ENCODE results near the gene CLEC18C. TPM values are rescaled to one million over a fixed set of nuclear protein-coding genes. Genes with fewer than 3 reads are reported as not detected.
"Not testable (repeated sequence)": the region's sequence is repeated elsewhere in the genome, so short reads cannot be mapped to it uniquely, and the experiment has no call there.

Gene CLEC18C
- total RNA-seq (10 to 100 TPM in 1 of 2 donors, 1 to 10 TPM in 1; 7.9 to 31.9 TPM), polyA plus RNA-seq (ENCODE audit: insufficient read depth, low read depth, low replicate concordance) (3.1 TPM)
- long read RNA-seq, donor 1, partial matches to known transcripts: 0 of 3 reads
- long read RNA-seq, donor 1, other reads (novel, unspliced or antisense): 0 of 3 reads
- long read RNA-seq, donor 2, partial matches to known transcripts: 6 of 10 reads
- long read RNA-seq, donor 2, other reads (novel, unspliced or antisense): 0 of 10 reads

DNA sequence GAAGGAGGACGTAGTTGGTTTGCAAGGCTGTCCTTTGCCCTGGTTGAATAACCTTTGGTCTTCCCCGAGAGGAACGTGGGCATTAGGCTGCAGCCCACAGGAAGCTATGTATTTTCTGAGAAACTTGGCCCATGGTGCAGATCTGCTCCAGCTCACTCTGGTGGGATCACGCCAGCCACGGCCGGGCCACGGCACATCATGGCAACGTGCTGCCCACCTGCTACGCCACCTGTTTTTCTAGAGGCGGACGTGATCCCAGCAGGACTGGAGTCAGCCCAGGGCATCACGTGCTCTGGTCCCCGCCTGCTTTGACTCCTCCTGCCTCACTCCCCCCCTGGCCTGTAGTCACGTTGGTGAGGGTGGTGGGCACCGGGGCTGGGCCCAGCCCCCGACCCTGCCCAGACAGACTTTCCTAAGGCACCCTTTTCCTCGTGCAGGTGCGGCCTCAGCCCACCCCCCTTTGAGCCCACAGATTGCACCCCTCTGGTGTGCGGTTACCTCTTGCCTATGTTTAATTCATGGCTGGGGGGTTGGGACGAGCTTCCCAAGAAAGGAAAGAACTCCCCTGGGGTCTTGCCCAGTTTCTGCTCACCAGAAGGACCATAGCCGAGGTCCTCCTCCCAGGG, at the start of gene CLEC18C:
CLEC18C (plus strand) TSS at position 576 of the 626 bp plus-strand sequence. CDS start 492 bp downstream, outside the sequence.
- H3K36me3 ChIP-seq (ENCODE audit: low read depth, missing control alignments); H3K4me3 ChIP-seq; intact Hi-C loops (cut with DNase I; ENCODE audit: low total_unique reads); H3K27me3 ChIP-seq; H3K4me1 ChIP-seq; DNase-seq; H3K27ac ChIP-seq; H3K9me3 ChIP-seq: not testable (repeated sequence)
- no CpG with 5 or more reads among the region's 21 CpGs for WGBS, 2 donors

DNA sequence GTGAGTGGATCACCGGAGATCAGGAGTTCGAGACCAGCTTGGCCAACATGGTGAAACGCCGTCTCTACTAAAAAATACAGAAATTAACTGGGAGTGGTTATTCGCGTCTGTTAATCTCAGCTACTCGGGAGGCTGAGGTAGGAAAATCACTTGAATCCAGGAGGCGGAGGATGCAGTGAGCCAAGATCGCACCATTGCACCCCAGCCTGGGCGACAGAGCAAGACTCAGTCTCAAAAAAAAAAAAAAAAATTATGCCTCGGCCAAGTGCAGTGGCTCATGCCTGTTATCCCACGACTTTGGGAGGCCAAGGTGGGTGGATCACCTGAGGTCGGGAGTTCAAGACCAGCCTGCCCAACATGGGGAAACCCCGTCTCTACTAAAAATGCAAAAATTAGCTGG, 49.8 kb upstream of the CLEC18C start:
- 89 to 90% methylated on average over 14 of the region's 14 CpGs for WGBS, 2 donors
- H3K27ac ChIP-seq; H3K9me3 ChIP-seq; H3K36me3 ChIP-seq (ENCODE audit: low read depth, missing control alignments); H3K27me3 ChIP-seq; DNase-seq; intact Hi-C loops (cut with DNase I; ENCODE audit: low total_unique reads); H3K4me1 ChIP-seq; H3K4me3 ChIP-seq: not testable (repeated sequence)

DNA sequence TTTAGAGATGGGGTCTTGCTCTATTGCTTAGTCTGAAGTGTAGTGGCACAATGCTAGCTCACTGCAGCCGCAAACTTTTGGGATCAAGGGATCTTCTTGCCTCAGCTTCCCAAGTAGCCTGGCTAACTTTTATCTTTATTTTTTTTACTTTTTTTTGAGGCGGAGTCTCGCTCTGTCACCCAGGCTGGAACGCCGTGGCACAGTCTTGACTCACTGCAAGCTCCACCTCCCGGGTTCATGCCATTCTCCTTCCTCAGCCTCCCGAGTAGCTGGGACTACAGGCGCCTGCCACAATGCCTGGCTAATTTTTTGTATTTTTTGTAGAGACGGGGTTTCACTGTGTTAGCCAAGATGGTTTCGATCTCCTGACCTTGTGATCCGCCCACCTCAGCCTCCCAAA, 47.4 kb upstream of the CLEC18C start:
- WGBS, 2 donors: 88 to 95% methylated on average over 11 of the region's 11 CpGs
- DNase-seq; H3K9me3 ChIP-seq; H3K36me3 ChIP-seq (ENCODE audit: low read depth, missing control alignments); H3K4me1 ChIP-seq; intact Hi-C loops (cut with DNase I; ENCODE audit: low total_unique reads); H3K27ac ChIP-seq; H3K27me3 ChIP-seq; H3K4me3 ChIP-seq: not testable (repeated sequence)

DNA sequence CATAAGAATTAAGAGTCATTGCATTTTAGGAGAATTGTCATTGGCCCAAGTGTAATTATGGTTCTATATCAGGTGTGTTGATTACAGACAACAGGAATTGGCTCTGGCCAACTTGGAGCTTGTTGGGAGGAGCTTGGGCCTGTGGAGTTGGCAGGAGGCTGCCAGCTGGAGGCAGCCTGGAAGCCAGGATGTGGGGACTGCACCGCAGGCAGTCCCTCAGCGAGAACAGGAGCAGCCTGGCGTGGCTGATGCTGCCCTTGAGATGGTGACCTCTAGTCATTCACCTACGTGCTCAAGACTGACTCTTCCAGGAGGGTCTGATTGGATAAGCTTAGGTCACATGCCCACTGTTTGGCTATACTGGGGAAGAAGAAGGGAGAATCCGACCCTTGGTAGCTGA, 45.9 kb upstream of the CLEC18C start:
- intact Hi-C loops (cut with DNase I; ENCODE audit: low total_unique reads); H3K4me3 ChIP-seq; H3K27ac ChIP-seq; H3K4me1 ChIP-seq; H3K27me3 ChIP-seq; H3K9me3 ChIP-seq; H3K36me3 ChIP-seq (ENCODE audit: low read depth, missing control alignments); DNase-seq: not testable (repeated sequence)
- 81 to 85% methylated on average over 4 to 5 of the region's 5 CpGs for WGBS, 2 donors

DNA sequence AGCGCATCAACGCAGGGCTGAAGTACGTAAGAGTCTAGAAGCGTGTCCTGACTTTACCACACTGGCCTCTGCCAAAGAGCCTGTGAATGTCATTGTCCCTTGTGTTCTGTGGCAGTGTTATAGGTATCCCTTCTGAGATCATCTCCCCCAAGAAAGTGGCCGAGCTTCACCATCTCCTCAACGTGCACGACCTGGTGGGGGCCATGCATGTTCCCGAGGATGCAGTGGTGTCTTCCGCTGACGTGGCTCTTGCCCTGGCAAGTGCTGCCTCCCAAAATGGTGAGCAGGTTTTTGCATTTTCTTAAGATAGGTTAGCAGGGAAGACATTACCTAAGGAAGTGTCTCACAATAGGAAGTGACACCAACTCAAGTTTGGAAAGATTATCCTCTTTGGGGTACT, 44.7 kb upstream of the CLEC18C start:
- H3K27me3 ChIP-seq; H3K27ac ChIP-seq; H3K4me1 ChIP-seq; H3K9me3 ChIP-seq; DNase-seq; H3K4me3 ChIP-seq; H3K36me3 ChIP-seq (ENCODE audit: low read depth, missing control alignments); intact Hi-C loops (cut with DNase I; ENCODE audit: low total_unique reads): not testable (repeated sequence)
- WGBS, 2 donors: 93 to 97% methylated on average over 6 to 8 of the region's 10 CpGs

DNA sequence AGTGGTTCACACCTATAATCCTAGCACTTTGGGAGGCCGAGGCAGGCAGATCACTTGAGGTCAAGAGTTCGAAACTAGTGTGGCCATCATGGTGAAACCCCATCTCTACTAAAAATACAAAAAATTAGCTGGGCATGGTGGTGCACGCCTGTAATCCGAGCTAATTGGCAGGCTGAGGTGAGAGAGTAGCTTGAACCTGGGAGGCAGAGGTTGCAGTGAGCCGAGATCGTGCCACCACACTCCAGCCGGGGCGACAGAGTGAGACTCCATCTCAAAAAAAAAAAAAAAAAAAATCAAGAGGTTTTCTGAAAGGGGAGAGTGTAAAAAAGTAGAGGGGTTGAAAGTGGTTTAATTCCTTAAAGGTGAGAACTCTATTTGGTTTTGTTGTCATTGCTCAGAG, 37.8 kb upstream of the CLEC18C start:
- H3K36me3 ChIP-seq (ENCODE audit: low read depth, missing control alignments); H3K27me3 ChIP-seq; intact Hi-C loops (cut with DNase I; ENCODE audit: low total_unique reads); H3K9me3 ChIP-seq; DNase-seq; H3K4me1 ChIP-seq; H3K4me3 ChIP-seq; H3K27ac ChIP-seq: not testable (repeated sequence)
- 91 to 96% methylated on average over 8 of the region's 8 CpGs for WGBS, 2 donors

DNA sequence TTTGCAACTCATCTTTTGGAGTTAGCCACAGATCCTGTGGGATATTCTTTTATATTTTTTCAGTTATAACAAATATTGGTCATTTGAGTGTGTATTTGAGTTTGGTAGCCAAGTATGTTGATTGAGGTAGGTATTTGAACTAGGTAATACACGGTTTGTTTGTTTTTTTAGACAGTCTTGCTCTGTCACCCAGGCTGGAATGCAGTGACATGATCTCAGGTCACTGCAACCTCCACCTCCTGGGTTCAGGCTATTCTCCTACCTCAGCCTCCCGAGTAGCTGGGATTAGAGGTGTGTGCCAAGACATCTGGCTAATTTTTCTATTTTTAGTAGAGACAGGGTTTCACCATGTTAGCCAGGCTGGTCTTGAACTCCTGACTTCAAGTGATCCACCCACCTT, 37.0 kb upstream of the CLEC18C start:
- H3K9me3 ChIP-seq; DNase-seq; H3K4me1 ChIP-seq; intact Hi-C loops (cut with DNase I; ENCODE audit: low total_unique reads); H3K27ac ChIP-seq; H3K27me3 ChIP-seq; H3K36me3 ChIP-seq (ENCODE audit: low read depth, missing control alignments); H3K4me3 ChIP-seq: not testable (repeated sequence)
- WGBS, 2 donors: 73 to 80% methylated on average over 2 of the region's 2 CpGs

DNA sequence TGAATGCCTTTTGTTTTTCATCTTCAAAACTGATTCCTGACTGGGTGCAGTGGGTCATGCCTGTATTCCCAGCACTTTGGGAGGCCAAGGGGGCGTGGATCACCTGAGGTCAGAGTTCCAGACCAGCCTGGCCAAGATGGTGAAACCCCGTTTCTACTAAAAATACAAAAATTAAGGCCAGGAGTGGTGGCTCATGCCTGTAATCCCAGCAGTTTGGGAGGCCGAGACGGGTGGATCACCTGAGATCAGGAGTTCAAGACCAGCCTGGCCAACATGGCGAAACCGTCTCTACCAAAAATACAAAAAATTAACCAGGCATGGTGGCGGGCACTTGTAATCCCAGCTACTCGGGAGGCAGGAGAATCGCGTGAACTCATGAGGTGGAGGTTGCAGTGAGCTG, 30.8 kb upstream of the CLEC18C start:
- H3K27ac ChIP-seq; DNase-seq; H3K9me3 ChIP-seq; intact Hi-C loops (cut with DNase I; ENCODE audit: low total_unique reads); H3K27me3 ChIP-seq; H3K4me3 ChIP-seq; H3K4me1 ChIP-seq; H3K36me3 ChIP-seq (ENCODE audit: low read depth, missing control alignments): not testable (repeated sequence)
- WGBS, 2 donors: 87 to 94% methylated on average over 10 of the region's 10 CpGs

DNA sequence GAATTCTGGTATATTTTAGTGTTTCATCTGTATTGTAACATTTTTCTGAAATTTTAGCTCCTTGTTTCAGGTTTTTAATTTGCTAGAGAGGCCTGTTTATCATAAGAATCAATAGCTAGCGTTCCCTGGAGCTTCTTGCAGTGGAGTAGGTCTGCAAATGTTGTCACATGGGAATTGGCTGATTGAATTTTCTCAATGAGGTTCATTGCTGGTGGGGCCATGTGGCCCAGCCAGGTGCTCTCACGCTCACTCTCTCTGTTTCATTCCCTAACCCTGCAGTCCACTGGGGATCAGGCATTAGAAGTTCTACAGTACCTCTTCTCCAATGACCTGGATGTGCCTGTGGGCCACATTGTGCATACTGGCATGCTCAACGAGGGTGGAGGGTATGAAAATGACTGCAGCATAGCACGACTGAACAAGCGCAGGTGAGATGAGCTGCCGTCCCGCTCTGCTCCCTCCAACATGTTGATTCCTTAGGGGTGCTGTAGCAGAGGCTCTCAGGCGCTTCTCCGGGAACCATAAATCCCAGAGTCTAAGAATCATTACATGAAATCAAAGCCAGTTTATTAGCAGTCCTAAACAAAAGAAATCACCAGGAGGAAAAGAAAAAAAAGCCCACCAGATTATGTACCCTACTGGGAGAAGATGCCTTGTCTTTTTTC, 30.2 kb upstream of the CLEC18C start:
- H3K36me3 ChIP-seq (ENCODE audit: low read depth, missing control alignments); H3K4me3 ChIP-seq; DNase-seq; intact Hi-C loops (cut with DNase I; ENCODE audit: low total_unique reads); H3K27ac ChIP-seq; H3K4me1 ChIP-seq; H3K9me3 ChIP-seq; H3K27me3 ChIP-seq: not testable (repeated sequence)
- 79 to 90% methylated on average over 9 of the region's 9 CpGs for WGBS, 2 donors

DNA sequence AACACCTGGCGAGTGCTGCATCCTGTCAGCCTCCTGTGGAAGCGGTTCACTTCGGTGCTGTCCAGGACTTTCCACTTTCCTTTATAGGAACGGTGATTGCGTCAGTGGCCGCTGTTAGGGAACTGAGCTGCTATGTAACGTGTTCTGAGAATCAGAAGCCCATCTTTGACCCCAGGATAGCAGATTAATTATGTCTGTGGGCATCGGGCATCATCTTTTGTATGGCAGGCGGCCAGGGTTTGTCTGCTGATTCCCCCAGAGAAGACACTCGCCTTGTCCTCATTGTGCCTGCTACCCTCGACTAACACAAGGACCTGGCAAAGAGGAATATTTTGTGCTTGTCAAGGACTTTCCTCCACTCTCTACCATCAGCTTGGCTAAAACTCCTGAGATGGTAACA, 25.7 kb upstream of the CLEC18C start:
- 44 to 74% methylated on average over 4 to 11 of the region's 11 CpGs for WGBS, 2 donors
- DNase-seq: peak; percentile 14
- H3K27me3 ChIP-seq; H3K27ac ChIP-seq; intact Hi-C loops (cut with DNase I; ENCODE audit: low total_unique reads); H3K9me3 ChIP-seq; H3K4me1 ChIP-seq; H3K36me3 ChIP-seq (ENCODE audit: low read depth, missing control alignments); H3K4me3 ChIP-seq: not testable (repeated sequence)

DNA sequence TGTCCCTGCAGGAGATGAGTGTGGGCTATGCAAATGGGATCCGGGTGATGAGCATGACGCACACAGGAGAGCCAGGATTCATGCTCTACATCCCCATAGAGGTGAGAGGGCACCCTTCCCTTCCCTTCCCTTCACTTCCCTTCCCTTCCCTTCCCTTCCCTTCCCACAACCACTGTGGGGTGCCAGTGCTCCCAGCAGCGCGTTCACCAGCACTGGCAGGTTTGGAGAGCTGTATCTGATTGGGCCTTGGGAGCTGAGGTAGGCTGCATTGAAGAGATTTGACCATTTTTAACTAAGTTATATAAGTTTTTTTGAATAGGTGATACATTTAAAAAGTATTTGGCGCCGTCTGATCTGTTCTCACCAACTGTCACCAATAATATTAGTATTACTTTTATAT, 25.1 kb upstream of the CLEC18C start:
- H3K36me3 ChIP-seq (ENCODE audit: low read depth, missing control alignments); H3K4me1 ChIP-seq; H3K27ac ChIP-seq; intact Hi-C loops (cut with DNase I; ENCODE audit: low total_unique reads); H3K9me3 ChIP-seq; DNase-seq; H3K4me3 ChIP-seq; H3K27me3 ChIP-seq: not testable (repeated sequence)
- WGBS, 2 donors: 94 to 96% methylated on average over 6 of the region's 6 CpGs

DNA sequence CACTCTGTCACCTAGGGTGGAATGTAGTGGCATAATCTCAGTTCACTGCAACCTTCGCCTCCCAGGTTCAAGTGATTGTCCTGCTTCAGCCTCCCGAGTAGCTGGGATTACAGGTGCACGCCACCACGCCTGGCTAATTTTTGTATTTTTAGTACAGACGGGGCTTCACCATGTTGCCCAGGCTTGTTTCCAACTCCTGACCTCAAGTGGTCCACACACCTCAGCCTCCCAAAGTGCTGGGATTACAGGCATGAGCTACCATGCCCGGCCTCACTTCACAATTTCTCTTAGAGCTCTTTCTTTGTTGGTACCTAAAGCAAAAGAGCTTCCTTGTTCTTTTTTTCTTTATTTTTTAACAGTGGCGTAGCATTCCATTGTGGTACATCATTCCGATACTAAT, 24.3 kb upstream of the CLEC18C start:
- H3K27me3 ChIP-seq; H3K27ac ChIP-seq; H3K9me3 ChIP-seq; H3K4me3 ChIP-seq; H3K4me1 ChIP-seq; DNase-seq; intact Hi-C loops (cut with DNase I; ENCODE audit: low total_unique reads); H3K36me3 ChIP-seq (ENCODE audit: low read depth, missing control alignments): not testable (repeated sequence)
- WGBS, 2 donors: 94 to 95% methylated on average over 8 of the region's 8 CpGs
